ENCODE data around the gene BACE2. TPM values are rescaled to one million over a fixed set of nuclear protein-coding genes. Genes with fewer than 3 reads are reported as not detected.

Gene BACE2
- total RNA-seq, 2 experiments from 2014 or later: not detected

DNA sequence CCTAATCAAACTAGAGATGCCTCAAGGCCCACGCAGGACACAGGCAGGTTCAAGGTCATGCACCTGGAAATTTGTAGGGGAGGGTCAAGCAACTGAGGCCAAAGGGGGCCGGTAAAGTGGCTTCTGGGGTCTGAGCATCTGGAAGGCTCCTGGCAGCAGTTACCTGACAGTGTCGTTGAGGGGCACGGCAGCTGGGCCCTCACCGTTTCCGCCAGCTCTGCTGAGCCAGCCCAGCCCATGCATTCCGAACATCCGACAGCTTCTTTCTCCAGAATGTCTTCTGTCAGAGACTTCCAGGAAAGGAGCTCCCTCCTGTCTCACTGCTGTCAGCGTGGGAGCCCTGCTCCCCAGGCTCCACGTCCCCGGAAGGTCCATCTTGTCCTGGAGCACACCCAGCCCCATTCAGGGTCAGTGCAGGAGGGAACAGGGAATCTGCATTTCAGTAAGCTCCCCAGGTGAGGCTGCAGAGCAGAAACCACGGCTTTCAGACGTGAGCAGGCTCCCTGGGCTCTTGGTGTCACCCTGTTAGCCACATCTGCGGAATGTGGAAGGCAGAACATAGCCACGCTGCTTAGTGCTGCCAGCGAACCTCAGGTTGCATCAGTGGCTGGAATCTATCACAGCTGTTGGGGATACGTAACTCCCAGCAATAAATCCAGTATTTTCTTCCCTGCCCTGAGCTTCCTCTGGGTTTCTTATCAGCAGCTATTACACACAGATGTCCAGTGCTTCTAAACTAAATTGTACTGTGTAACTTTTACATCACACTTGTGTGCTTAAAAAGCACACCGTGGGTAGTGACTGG lies 112.4 kb downstream of the BACE2 start:
- Histone ChIP-seq H3K4me2 (ENCODE audit: low read length) (no peak overlapping the region), H3K9me3 (ENCODE audit: low read length) (no peaks in the 10 kb centered on the region), H2AFZ (ENCODE audit: low read length) (no peak overlapping the region), H4K20me1 (ENCODE audit: insufficient read depth, low read length) (no peaks in the 10 kb centered on the region), H3K4me1 (ENCODE audit: insufficient read depth, low read length, poor library complexity, severe bottlenecking) (peaks cover 8% of the 10 kb centered on the region), H3K27ac (ENCODE audit: low read depth, low read length, poor library complexity, severe bottlenecking) (no peak overlapping the region), H3K4me3 (ENCODE audit: low read depth, low read length, poor library complexity, severe bottlenecking) (no peak overlapping the region), H3K36me3 (ENCODE audit: insufficient read depth, low read length) (no peaks in the 10 kb centered on the region), H3K79me2 (ENCODE audit: insufficient read depth, low read depth, low read length) (no peaks in the 10 kb centered on the region), H3K9me2 (ENCODE audit: insufficient read depth, low read length) (no peaks in the 10 kb centered on the region)
- no TSS peak for BruUV-seq (replicated peaks)
- intact Hi-C loops (cut with micrococcal nuclease; ENCODE audit: unreplicated experiment): no loop called here
- DNase-seq (ENCODE audit: low spot score): no peak
- ChIA-PET CTCF (ENCODE audit: unreplicated experiment) (no interaction called here), POLR2A (interaction anchor here (0.6 kb wide), 2 partner anchors 38 to 803 kb away, joined by 3 read pairs; no protein-coding TSS in a partner anchor)
- TF ChIP-seq CTCF (conservative IDR thresholded peaks at IDR 0.05; ENCODE audit: low read length): no peak
- no peak for TF ChIP-seq EZH2phosphoT487 (IDR thresholded peaks at IDR 0.05; ENCODE audit: borderline replicate concordance, low read depth, low read length)

DNA sequence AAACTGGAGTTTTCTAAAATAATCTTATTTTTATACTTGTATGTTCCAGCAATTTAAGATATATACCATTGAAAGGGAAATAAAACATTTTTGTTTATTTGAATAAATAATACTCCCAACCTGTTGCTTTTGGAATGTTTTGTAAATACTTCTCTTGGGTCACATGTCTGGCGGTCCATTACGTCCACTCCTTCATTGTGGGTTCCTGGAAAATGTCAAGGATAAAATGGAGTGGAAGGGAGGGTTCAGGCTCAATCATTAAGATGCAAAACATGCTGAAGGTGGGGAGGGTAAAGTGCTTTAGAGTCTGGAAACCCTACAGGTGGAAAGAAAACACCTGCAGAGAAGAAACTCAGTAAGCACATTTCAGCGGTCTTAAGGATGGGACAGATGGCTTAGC lies 114.5 kb downstream of the BACE2 start:
- intact Hi-C loops (cut with micrococcal nuclease; ENCODE audit: unreplicated experiment): loop anchor here (2.0 kb wide), 1 partner anchor 38 kb away; no protein-coding TSS in a partner anchor
- ChIA-PET POLR2A (interaction anchor here (1.3 to 1.8 kb wide), 2 partner anchors 27 to 168 kb away, joined by 4 read pairs; no protein-coding TSS in a partner anchor), CTCF (ENCODE audit: unreplicated experiment) (interaction anchor here (1.2 to 1.9 kb wide), 4 partner anchors 85 to 330 kb away, joined by 4 to 5 read pairs (median 4); no protein-coding TSS in a partner anchor)
- no peak overlapping the region for H2AFZ ChIP-seq (ENCODE audit: low read length)
- peaks cover 8% of the 10 kb centered on the region for H3K4me1 ChIP-seq (ENCODE audit: insufficient read depth, low read length, poor library complexity, severe bottlenecking)
- H3K4me3 ChIP-seq (ENCODE audit: low read depth, low read length, poor library complexity, severe bottlenecking): no peak overlapping the region
- H3K9me2 ChIP-seq (ENCODE audit: insufficient read depth, low read length): no peaks in the 10 kb centered on the region
- no TSS peak for BruUV-seq (replicated peaks)
- no peak for TF ChIP-seq EZH2phosphoT487 (IDR thresholded peaks at IDR 0.05; ENCODE audit: borderline replicate concordance, low read depth, low read length)
- no peak for DNase-seq (ENCODE audit: low spot score)
- no peak overlapping the region for H3K27ac ChIP-seq (ENCODE audit: low read depth, low read length, poor library complexity, severe bottlenecking)
- H4K20me1 ChIP-seq (ENCODE audit: insufficient read depth, low read length): no peaks in the 10 kb centered on the region
- no peaks in the 10 kb centered on the region for H3K79me2 ChIP-seq (ENCODE audit: insufficient read depth, low read depth, low read length)
- H3K4me2 ChIP-seq (ENCODE audit: low read length): no peak overlapping the region
- no peaks in the 10 kb centered on the region for H3K36me3 ChIP-seq (ENCODE audit: insufficient read depth, low read length)
- H3K9me3 ChIP-seq (ENCODE audit: low read length): no peaks in the 10 kb centered on the region

DNA sequence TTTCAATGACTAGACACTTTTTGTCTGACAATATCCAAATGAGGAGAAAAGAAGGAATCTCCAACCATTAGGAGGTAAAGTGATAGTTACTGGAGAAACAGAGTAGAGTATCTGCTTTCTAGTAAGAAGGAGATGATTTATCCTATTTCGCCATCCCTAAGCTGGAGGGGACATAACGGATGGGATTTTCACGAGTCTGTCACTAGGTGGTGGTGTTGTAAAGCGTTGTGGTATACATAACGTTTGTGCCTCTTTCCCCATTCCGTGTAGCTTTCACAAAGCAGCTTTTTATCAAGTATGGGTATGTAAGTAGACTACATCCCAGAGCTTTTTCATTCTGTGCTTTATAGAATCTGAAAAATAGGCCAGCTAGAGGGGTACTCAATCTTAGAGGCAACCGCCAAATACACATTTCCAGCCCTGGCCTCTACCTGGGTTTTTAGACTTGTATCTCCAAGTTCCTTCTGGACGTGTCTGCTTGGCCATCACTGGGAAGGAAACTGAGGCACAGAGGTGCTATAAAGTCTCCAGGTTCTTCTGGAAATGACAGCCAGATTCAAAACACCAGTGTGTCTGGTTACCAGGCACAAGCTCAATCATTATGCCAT lies 115.4 kb downstream of the BACE2 start:
- no peaks in the 10 kb centered on the region for H3K9me3 ChIP-seq (ENCODE audit: low read length)
- no peak overlapping the region for H3K27ac ChIP-seq (ENCODE audit: low read depth, low read length, poor library complexity, severe bottlenecking)
- no peak overlapping the region for H3K4me3 ChIP-seq (ENCODE audit: low read depth, low read length, poor library complexity, severe bottlenecking)
- BruUV-seq (replicated peaks): no TSS peak
- ChIA-PET CTCF (ENCODE audit: unreplicated experiment) (interaction anchor here (0.7 to 1.9 kb wide), 7 partner anchors 37 to 329 kb away, joined by 3 to 5 read pairs (median 4); no protein-coding TSS in a partner anchor), POLR2A (interaction anchor here (0.6 to 2.0 kb wide), 8 partner anchors 14 to 632 kb away, joined by 3 to 8 read pairs (median 4); no protein-coding TSS in a partner anchor)
- peak; percentile 85 for DNase-seq (ENCODE audit: low spot score)
- H3K9me2 ChIP-seq (ENCODE audit: insufficient read depth, low read length): no peaks in the 10 kb centered on the region
- no peaks in the 10 kb centered on the region for H4K20me1 ChIP-seq (ENCODE audit: insufficient read depth, low read length)
- H3K36me3 ChIP-seq (ENCODE audit: insufficient read depth, low read length): no peaks in the 10 kb centered on the region
- H3K4me1 ChIP-seq (ENCODE audit: insufficient read depth, low read length, poor library complexity, severe bottlenecking): peaks cover 8% of the 10 kb centered on the region
- no peak overlapping the region for H3K4me2 ChIP-seq (ENCODE audit: low read length)
- no peak for TF ChIP-seq EZH2phosphoT487 (IDR thresholded peaks at IDR 0.05; ENCODE audit: borderline replicate concordance, low read depth, low read length)
- TF ChIP-seq CTCF (conservative IDR thresholded peaks at IDR 0.05; ENCODE audit: low read length): peak; percentile 90
- 0 out of 2 replicates have a peak overlapping the region, but pooled peaks have one; percentile 17 for H2AFZ ChIP-seq (ENCODE audit: low read length)
- no peaks in the 10 kb centered on the region for H3K79me2 ChIP-seq (ENCODE audit: insufficient read depth, low read depth, low read length)
- intact Hi-C loops (cut with micrococcal nuclease; ENCODE audit: unreplicated experiment): loop anchor here (1.0 to 2.0 kb wide), 4 partner anchors 37 to 327 kb away; no protein-coding TSS in a partner anchor

All from OCI-LY7 (cell line).